Left lung (tissue), 10 donors: Measurements from ENCODE around the gene TMEM39A. TPM values are rescaled to one million over a fixed set of nuclear protein-coding genes. Genes with fewer than 3 reads are reported as not detected.

Source experiments
- ATAC-seq: fragments of 200-7000 bp; cut with Tn5 transposase; one replicate; pipeline ENCODE4 v1.9.1; 2020; ENCODE audit warnings: moderate library complexity
- DNase-seq, 4 donors: peaks; one replicate each; pipeline ENCODE4 v3.0.0-alpha.2; 2013 to 2020
- H3K27ac ChIP-seq, 2 donors: fragments of 200-600 bp; sonication (generic) in 1 of 2; one replicate each; pipeline versions ENCODE4 v1.5.0 to v1.8.0; 2020 to 2021
- H3K27me3 ChIP-seq, 2 donors: fragments of 200-600 bp; sonication (generic) in 1 of 2; one replicate each; pipeline versions ENCODE4 v1.5.0 to v1.8.0; 2020 to 2021
- H3K36me3 ChIP-seq, 2 donors: fragments of 200-600 bp; sonication (generic) in 1 of 2; one replicate each; pipeline versions ENCODE4 v1.5.0 to v1.8.0; 2020 to 2021
- H3K4me1 ChIP-seq, 2 donors: fragments of 200-600 bp; one replicate each; pipeline ENCODE4 v1.8.0; 2021
- H3K4me3 ChIP-seq, 2 donors: fragments of 200-600 bp; sonication (generic) in 1 of 2; one replicate each; pipeline versions ENCODE4 v1.5.0 to v1.8.0; 2020 to 2021; ENCODE audit warnings: mild to moderate bottlenecking in 1 of 2
- H3K9me3 ChIP-seq, 2 donors: fragments of 200-600 bp; sonication (generic) in 1 of 2; one replicate each; pipeline versions ENCODE4 v1.5.0 to v1.8.0; 2020 to 2021
- CTCF ChIP-seq, 2 donors: fragments of 200-600 bp; sonication (generic) in 1 of 2; IDR thresholded peaks; one replicate each; pipeline versions ENCODE4 v1.5.0 to v1.8.0; 2021; ENCODE audit warnings: antibody characterized with exemption in 2 of 2
- intact Hi-C, 2 donors: fragments of 100-400 bp; cut with DNase I; formaldehyde crosslinking; loops; one replicate each; pipeline versions ENCODE4 v1.11.2 to v1.14.2; 2022
- polyA plus RNA-seq, 6 donors: library from polyadenylated mRNA; unstranded; fragments of 120-200 nt; gene quantifications; one replicate each; pipeline ENCODE4 v1.2.1, GENCODE V29; 2013; ENCODE audit not compliant: insufficient read length in 6 of 6
- total RNA-seq, 2 donors: library from RNA; stranded (reverse); fragmentation: NEBNext Ultra II Directional; extraction: Animal tissue kit (Norgen Biotek cat#: 25700); gene quantifications; one replicate each; pipeline ENCODE4 v1.2.1, GENCODE V29; 2021
- donor health status: DM: no; HTN: yes; CAD: no.
- donor health status: DM: no; HTN: no; CAD: no.

TMEM39A gene
- total and polyA plus RNA-seq, 8 donors: 56.6 to 78.5 (median 66.3) TPM

DNA sequence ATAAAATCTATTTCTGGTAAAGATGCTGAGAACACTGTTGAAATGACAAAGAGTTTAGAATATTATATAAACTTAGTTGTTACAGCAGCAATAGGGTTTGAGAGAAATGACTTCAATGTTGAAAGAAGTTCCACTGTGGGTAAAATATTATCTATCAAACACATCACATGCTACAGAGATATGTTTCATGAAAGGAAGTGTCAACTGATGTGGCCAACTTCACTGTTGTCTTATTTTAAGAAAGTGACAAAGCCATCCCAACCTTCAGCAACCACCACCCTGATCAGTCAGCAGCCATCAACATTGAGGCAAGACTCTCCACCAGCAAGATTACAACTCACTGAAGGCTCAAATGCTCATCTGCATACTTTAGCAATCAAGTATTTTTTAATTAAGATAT, 20.2 kb downstream of the TMEM39A start:
- Histone ChIP-seq H3K4me1 (no peaks in the 10 kb centered on the region), H3K9me3 (no peaks in the 10 kb centered on the region), H3K36me3 (peaks cover 0 to 72% of the 10 kb centered on the region in 2 donors), H3K27ac (no peak overlapping the region), H3K27me3 (no peaks in the 10 kb centered on the region), H3K4me3 (no peak overlapping the region)
- DNase-seq: no peak
- intact Hi-C loops: no loop called here
- TF ChIP-seq CTCF (IDR thresholded peaks at IDR 0.05): no peak
- no peak for ATAC-seq

GRCh38 chr3:119437691-119438258, 25.6 kb downstream of the TMEM39A start:
- DNase-seq (no peak), ATAC-seq (no peak)
- H3K4me3 ChIP-seq: no peak overlapping the region
- peaks cover 4 to 80% of the 10 kb centered on the region in 2 donors for H3K36me3 ChIP-seq
- intact Hi-C loops: no loop called here
- peaks cover 0 to 10% of the 10 kb centered on the region in 2 donors for H3K4me1 ChIP-seq
- no peaks in the 10 kb centered on the region for H3K9me3 ChIP-seq
- no peak for TF ChIP-seq CTCF (IDR thresholded peaks at IDR 0.05)
- H3K27ac ChIP-seq: no peak overlapping the region
- H3K27me3 ChIP-seq: no peaks in the 10 kb centered on the region

DNA sequence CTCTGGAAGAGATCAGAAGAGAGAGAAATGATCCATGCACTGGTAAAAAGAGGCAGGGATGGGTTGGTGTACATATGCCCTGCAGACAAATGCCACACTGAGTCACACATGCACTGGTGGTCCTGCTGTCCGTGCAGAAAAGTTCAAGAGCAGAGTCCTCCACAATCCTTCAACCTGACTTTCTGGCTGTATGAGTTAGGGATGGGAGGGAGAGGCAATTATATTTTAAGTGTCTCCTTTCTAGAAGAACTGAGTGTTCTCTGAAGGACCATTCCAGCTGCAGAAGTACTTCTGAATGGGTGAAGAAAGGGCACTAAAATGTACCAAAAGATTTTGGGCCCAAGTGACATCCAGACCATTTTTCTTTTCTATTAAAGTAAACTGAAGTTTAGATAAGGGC, 26.4 kb downstream of the TMEM39A start:
- ATAC-seq (peak; percentile 51), DNase-seq (no peak)
- H3K9me3 ChIP-seq: no peaks in the 10 kb centered on the region
- intact Hi-C loops: no loop called here
- no peaks in the 10 kb centered on the region for H3K27me3 ChIP-seq
- H3K36me3 ChIP-seq: peaks cover 4 to 80% of the 10 kb centered on the region in 2 donors
- no peak overlapping the region for H3K27ac ChIP-seq
- H3K4me3 ChIP-seq: no peak overlapping the region
- peaks cover 0 to 10% of the 10 kb centered on the region in 2 donors for H3K4me1 ChIP-seq
- no peak for TF ChIP-seq CTCF (IDR thresholded peaks at IDR 0.05)

- Histone ChIP-seq H3K36me3 (peaks cover 4 to 93% of the 10 kb centered on the region in 2 donors), H3K27ac (no peak overlapping the region), H3K4me1 (peaks cover 0 to 10% of the 10 kb centered on the region in 2 donors), H3K4me3 (no peak overlapping the region), H3K9me3 (peaks cover 0 to 3% of the 10 kb centered on the region in 2 donors), H3K27me3 (no peaks in the 10 kb centered on the region)
- intact Hi-C loops: no loop called here
- DNase-seq (no peak), ATAC-seq (no peak)
- no peak for TF ChIP-seq CTCF (IDR thresholded peaks at IDR 0.05)
Measured at GRCh38 chr3:119434703-119435102, 28.7 kb downstream of the TMEM39A start.

GRCh38 chr3:119433613-119434325, 29.6 kb downstream of the TMEM39A start:
- intact Hi-C loops: no loop called here
- peaks cover 0 to 12% of the 10 kb centered on the region in 2 donors for H3K9me3 ChIP-seq
- ATAC-seq: peak; percentile 75
- no peak for TF ChIP-seq CTCF (IDR thresholded peaks at IDR 0.05)
- no peak overlapping the region for H3K4me3 ChIP-seq
- H3K4me1 ChIP-seq: peaks cover 0 to 10% of the 10 kb centered on the region in 2 donors
- no peaks in the 10 kb centered on the region for H3K27me3 ChIP-seq
- H3K36me3 ChIP-seq: peaks cover 4 to 100% of the 10 kb centered on the region in 2 donors
- H3K27ac ChIP-seq: peak overlapping the region in 1 of 2 donors; percentile 23
- no peak for DNase-seq
